ENCODE results near the gene SPAST.
"Not testable (repeated sequence)": the region's sequence is repeated elsewhere in the genome, so short reads cannot be mapped to it uniquely, and the experiment has no call there.

GRCh38 chr2:32034198-32034887 lies 29.0 kb upstream of the SPAST start:
- not testable (repeated sequence) for TF ChIP-seq TAF1, POLR2A, POLR2AphosphoS5 (IDR thresholded peaks at IDR 0.05; ENCODE audit: low read depth, low read length)

All from GM12891 (cell line).